Measurements from ENCODE around the gene PRSS12. TPM values are rescaled to one million over a fixed set of nuclear protein-coding genes. Genes with fewer than 3 reads are reported as not detected.

PRSS12 gene
- total RNA-seq, 1 experiment from 2014 or later = 13.8 TPM

- ChIA-PET POLR2A (interaction anchor here (2.1 kb wide), 1 partner anchor 10 kb away, joined by 8 read pairs; the partner anchor contains the start of gene PRSS12), CTCF (interaction anchor here (2.5 kb wide), 1 partner anchor 9 kb away, joined by 14 read pairs; the partner anchor contains the start of gene PRSS12), RAD21 (ENCODE audit: low non-redundant PET in 1 of 2, low total read pairs in 2 of 2, uncharacterized antibody in 2 of 2, unreplicated experiment in 2 of 2) (no interaction called here)
- Histone ChIP-seq H3K36me3 (ENCODE audit: control insufficient read depth in 1 of 2, insufficient read depth in 2 of 2, low read length in 2 of 2) (no peaks in the 10 kb centered on the region), H3K4me3 (replicated peaks in 1 of 2; ENCODE audit: low read depth in 1 of 2, low read length in 2 of 2) (no peak overlapping the region), H3K9me3 (ENCODE audit: control insufficient read depth in 1 of 2, insufficient read depth in 1 of 2, low read depth in 1 of 2, low read length in 2 of 2) (no peaks in the 10 kb centered on the region), H4K20me1 (ENCODE audit: insufficient read depth) (no peaks in the 10 kb centered on the region), H3K27me3 (ENCODE audit: insufficient read depth, low read length) (no peaks in the 10 kb centered on the region), H3K9me2 (ENCODE audit: insufficient read depth) (no peaks in the 10 kb centered on the region), H3K79me2 (ENCODE audit: insufficient read depth, low read length) (no peaks in the 10 kb centered on the region), H3K9ac (ENCODE audit: low read length) (no peak overlapping the region), H2AFZ (ENCODE audit: low read depth, low read length, poor library complexity, severe bottlenecking) (no peak overlapping the region), H3K4me1 (ENCODE audit: control insufficient read depth in 1 of 2, insufficient read depth in 2 of 2, low read length in 2 of 2) (peaks cover 3 to 27% of the 10 kb centered on the region in 2 experiments; a peak in 1 of 4 replicates), H3K4me2 (ENCODE audit: low read length) (no peak overlapping the region), H3K27ac (ENCODE audit: low read depth, low read length) (no peak overlapping the region)
- intact Hi-C loops (cut with micrococcal nuclease) = no loop called here
- TF ChIP-seq EZH2phosphoT487 (IDR thresholded peaks at IDR 0.05; ENCODE audit: borderline replicate concordance) (no peak), ZNF274 (IDR thresholded peaks at IDR 0.05; ENCODE audit: low read depth, low read length) (no peak), CTCF (IDR thresholded peaks at IDR 0.05 in 2 of 3, conservative IDR thresholded peaks at IDR 0.05 in 1 of 3; ENCODE audit: borderline replicate concordance in 1 of 3, insufficient read depth in 1 of 3, low read depth in 2 of 3, low read length in 2 of 3) (no peak), POLR2A (IDR thresholded peaks at IDR 0.05; ENCODE audit: borderline replicate concordance, extremely low read depth, insufficient read depth, insufficient read length) (no peak), JUND (IDR thresholded peaks at IDR 0.05) (no peak), CBX3 (IDR thresholded peaks at IDR 0.05; ENCODE audit: low read depth) (no peak), SIN3A (IDR thresholded peaks at IDR 0.05; ENCODE audit: low read depth) (no peak)
- BruUV-seq (replicated peaks) = no TSS peak
- ATAC-seq (no peak), DNase-seq (ENCODE audit: low read depth, low spot score) (no peak)
These were observed 9.3 kb downstream of the PRSS12 start for GRCh38 chr4:118343501-118343900.

- DNase-seq (ENCODE audit: low read depth, low spot score) = no peak
- ChIA-PET POLR2A (no interaction called here), RAD21 (ENCODE audit: low non-redundant PET in 1 of 2, low total read pairs in 2 of 2, uncharacterized antibody in 2 of 2, unreplicated experiment in 2 of 2) (no interaction called here), CTCF (interaction anchor here (1.5 kb wide), 1 partner anchor 11 kb away, joined by 3 read pairs; no protein-coding TSS in a partner anchor)
- Histone ChIP-seq H3K4me2 (ENCODE audit: low read length) (no peak overlapping the region), H3K79me2 (ENCODE audit: insufficient read depth, low read length) (no peaks in the 10 kb centered on the region), H3K9me2 (ENCODE audit: insufficient read depth) (no peaks in the 10 kb centered on the region), H3K4me1 (ENCODE audit: control insufficient read depth in 1 of 2, insufficient read depth in 2 of 2, low read length in 2 of 2) (peaks cover 0 to 8% of the 10 kb centered on the region in 2 experiments; a peak in 1 of 4 replicates), H3K9me3 (ENCODE audit: control insufficient read depth in 1 of 2, insufficient read depth in 1 of 2, low read depth in 1 of 2, low read length in 2 of 2) (no peaks in the 10 kb centered on the region), H3K4me3 (replicated peaks in 1 of 2; ENCODE audit: low read depth in 1 of 2, low read length in 2 of 2) (no peak overlapping the region), H3K27ac (ENCODE audit: low read depth, low read length) (no peak overlapping the region), H3K36me3 (ENCODE audit: control insufficient read depth in 1 of 2, insufficient read depth in 2 of 2, low read length in 2 of 2) (no peaks in the 10 kb centered on the region), H3K9ac (ENCODE audit: low read length) (no peak overlapping the region), H3K27me3 (ENCODE audit: insufficient read depth, low read length) (no peaks in the 10 kb centered on the region), H4K20me1 (ENCODE audit: insufficient read depth) (no peaks in the 10 kb centered on the region), H2AFZ (ENCODE audit: low read depth, low read length, poor library complexity, severe bottlenecking) (no peak overlapping the region)
- no peak for TF ChIP-seq ZNF274 (IDR thresholded peaks at IDR 0.05; ENCODE audit: low read depth, low read length)
- no peak for ATAC-seq
- intact Hi-C loops (cut with micrococcal nuclease) = no loop called here
- BruUV-seq (replicated peaks) = no TSS peak
These were observed 12.7 kb downstream of the PRSS12 start for GRCh38 chr4:118340109-118340508.
